Gastrocnemius medialis (tissue), 4 donors: ENCODE data around the gene TUFT1.

Experiments used
- POLR2A ChIP-seq, 2 donors: fragments of 450-650 bp; IDR thresholded peaks; one replicate each; pipeline ENCODE4 v1.6.1; 2017; ENCODE audit warnings: antibody characterized with exemption in 2 of 2, mild to moderate bottlenecking in 2 of 2, moderate library complexity in 2 of 2
- TF ChIP-seq, protein P1 (sequence below), 5 experiments: fragments of 450-650 bp in 3 of 5; fragments of 200-600 bp in 2 of 5; sonication (generic) in 2 of 5; IDR thresholded peaks in 4 of 5; conservative IDR thresholded peaks in 1 of 5; 1 replicate in 4 of 5; 2 replicates in 1 of 5; pipeline ENCODE4 v1.5.1; 2016 to 2019; ENCODE audit warnings: antibody characterized with exemption in 5 of 5, mild to moderate bottlenecking in 3 of 5, moderate library complexity in 3 of 5

- TF ChIP-seq POLR2A (IDR thresholded peaks at IDR 0.05), result no peak
- TF ChIP-seq, protein P1, sequence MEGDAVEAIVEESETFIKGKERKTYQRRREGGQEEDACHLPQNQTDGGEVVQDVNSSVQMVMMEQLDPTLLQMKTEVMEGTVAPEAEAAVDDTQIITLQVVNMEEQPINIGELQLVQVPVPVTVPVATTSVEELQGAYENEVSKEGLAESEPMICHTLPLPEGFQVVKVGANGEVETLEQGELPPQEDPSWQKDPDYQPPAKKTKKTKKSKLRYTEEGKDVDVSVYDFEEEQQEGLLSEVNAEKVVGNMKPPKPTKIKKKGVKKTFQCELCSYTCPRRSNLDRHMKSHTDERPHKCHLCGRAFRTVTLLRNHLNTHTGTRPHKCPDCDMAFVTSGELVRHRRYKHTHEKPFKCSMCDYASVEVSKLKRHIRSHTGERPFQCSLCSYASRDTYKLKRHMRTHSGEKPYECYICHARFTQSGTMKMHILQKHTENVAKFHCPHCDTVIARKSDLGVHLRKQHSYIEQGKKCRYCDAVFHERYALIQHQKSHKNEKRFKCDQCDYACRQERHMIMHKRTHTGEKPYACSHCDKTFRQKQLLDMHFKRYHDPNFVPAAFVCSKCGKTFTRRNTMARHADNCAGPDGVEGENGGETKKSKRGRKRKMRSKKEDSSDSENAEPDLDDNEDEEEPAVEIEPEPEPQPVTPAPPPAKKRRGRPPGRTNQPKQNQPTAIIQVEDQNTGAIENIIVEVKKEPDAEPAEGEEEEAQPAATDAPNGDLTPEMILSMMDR (IDR thresholded peaks at IDR 0.05 in 4 of 5, conservative IDR thresholded peaks at IDR 0.05 in 1 of 5), result no peak
These were observed 39.5 kb downstream of the TUFT1 start for GRCh38 chr1:151579436-151580225.
